Mucosa of rectum (tissue), 2 donors: ENCODE measurements around the gene TMA7B.
A peak's percentile ranks its signal among the peaks of the same experiment; 100 is the strongest.

ENCODE experiments used
- H3K27ac ChIP-seq, 2 donors: one replicate each; pipeline ENCODE4 v1.7.0; 2013; ENCODE audit warnings: inconsistent platforms in 2 of 2, low read depth in 2 of 2, low read length in 2 of 2
- H3K27me3 ChIP-seq, 2 donors: one replicate each; pipeline ENCODE4 v1.7.0; 2013; ENCODE audit warnings: low read length in 2 of 2; ENCODE audit not compliant: control insufficient read depth in 2 of 2, insufficient read depth in 2 of 2
- H3K36me3 ChIP-seq, 2 donors: one replicate each; pipeline ENCODE4 v1.7.0; 2013; ENCODE audit warnings: low read length in 2 of 2; ENCODE audit not compliant: control insufficient read depth in 2 of 2, insufficient read depth in 2 of 2
- H3K4me1 ChIP-seq, 2 donors: one replicate each; pipeline ENCODE4 v1.7.0; 2013; ENCODE audit warnings: low read length in 2 of 2, mild to moderate bottlenecking in 1 of 2; ENCODE audit not compliant: control insufficient read depth in 2 of 2, insufficient read depth in 2 of 2
- H3K4me3 ChIP-seq, 2 donors: one replicate each; pipeline ENCODE4 v1.7.0; 2013; ENCODE audit warnings: low read length in 2 of 2
- H3K9ac ChIP-seq, 2 donors: one replicate each; pipeline ENCODE4 v1.7.0; 2013; ENCODE audit warnings: low read length in 2 of 2, low read depth in 1 of 2, mild to moderate bottlenecking in 1 of 2
- H3K9me3 ChIP-seq, 2 donors: one replicate each; pipeline ENCODE4 v1.7.0; 2013; ENCODE audit warnings: low read length in 2 of 2; ENCODE audit not compliant: control insufficient read depth in 2 of 2
- donor health status: healthy.
- donor health status: Normal muscosa, but diverticular disease.

TMA7B gene

DNA sequence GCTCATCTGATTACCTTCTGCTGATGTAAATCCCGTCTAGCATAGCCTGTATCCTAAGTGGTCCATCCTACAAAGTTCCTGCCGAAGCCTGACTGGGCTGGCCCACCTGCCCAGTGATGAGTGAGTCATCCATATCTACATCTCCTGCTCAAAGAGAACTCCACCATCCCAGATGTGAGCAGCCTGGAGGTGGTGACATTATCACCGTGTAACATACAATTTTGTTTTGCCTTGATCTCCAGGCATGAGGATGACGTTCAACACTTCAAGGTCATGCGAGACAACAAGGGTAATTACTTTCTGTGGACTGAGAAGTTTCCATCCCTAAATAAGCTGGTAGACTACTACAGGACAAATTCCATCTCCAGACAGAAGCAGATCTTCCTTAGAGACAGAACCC lies 5.6 kb downstream of the TMA7B start:
- H3K27me3 ChIP-seq, result peaks cover 0 to 3% of the 10 kb centered on the region in 2 donors
- H3K4me3 ChIP-seq, result no peak overlapping the region

DNA sequence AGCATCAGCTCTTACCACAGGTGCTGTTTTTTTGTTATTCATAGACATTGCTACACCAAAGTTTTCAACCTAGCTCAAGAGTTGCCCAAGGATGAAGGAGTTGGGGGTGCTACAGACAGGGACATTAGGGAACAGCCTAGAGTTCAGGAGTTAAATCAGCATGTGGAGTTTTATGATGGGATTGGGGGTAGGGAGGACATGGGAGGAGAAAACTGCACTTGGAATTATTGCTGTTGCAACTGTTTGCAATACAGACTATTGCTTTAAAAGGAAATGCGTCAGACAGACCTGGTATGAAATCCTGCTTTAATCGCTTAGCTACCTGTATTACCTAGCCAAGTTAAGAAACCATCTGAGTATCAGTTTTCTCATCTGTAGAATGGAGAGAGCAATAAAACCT lies 6.3 kb downstream of the TMA7B start:
- peaks cover 0 to 3% of the 10 kb centered on the region in 2 donors for H3K27me3 ChIP-seq
- peaks cover 8 to 28% of the 10 kb centered on the region in 2 donors for H3K4me1 ChIP-seq
- H3K9me3 ChIP-seq, result no peaks in the 10 kb centered on the region
- peak overlapping the region in 1 of 2 donors; percentile 55 for H3K9ac ChIP-seq
- H3K36me3 ChIP-seq, result peaks cover 0 to 2% of the 10 kb centered on the region in 2 donors
- peak overlapping the region; percentile 18 to 93 for H3K27ac ChIP-seq
- H3K4me3 ChIP-seq, result peak overlapping the region in 1 of 2 donors; percentile 9

More for the DNA sequence above, 5.6 kb downstream of the TMA7B start:
- peaks cover 0 to 2% of the 10 kb centered on the region in 2 donors for H3K36me3 ChIP-seq
- H3K9ac ChIP-seq, result no peak overlapping the region
- peaks cover 8 to 28% of the 10 kb centered on the region in 2 donors for H3K4me1 ChIP-seq
- no peak overlapping the region for H3K27ac ChIP-seq
- no peaks in the 10 kb centered on the region for H3K9me3 ChIP-seq

DNA sequence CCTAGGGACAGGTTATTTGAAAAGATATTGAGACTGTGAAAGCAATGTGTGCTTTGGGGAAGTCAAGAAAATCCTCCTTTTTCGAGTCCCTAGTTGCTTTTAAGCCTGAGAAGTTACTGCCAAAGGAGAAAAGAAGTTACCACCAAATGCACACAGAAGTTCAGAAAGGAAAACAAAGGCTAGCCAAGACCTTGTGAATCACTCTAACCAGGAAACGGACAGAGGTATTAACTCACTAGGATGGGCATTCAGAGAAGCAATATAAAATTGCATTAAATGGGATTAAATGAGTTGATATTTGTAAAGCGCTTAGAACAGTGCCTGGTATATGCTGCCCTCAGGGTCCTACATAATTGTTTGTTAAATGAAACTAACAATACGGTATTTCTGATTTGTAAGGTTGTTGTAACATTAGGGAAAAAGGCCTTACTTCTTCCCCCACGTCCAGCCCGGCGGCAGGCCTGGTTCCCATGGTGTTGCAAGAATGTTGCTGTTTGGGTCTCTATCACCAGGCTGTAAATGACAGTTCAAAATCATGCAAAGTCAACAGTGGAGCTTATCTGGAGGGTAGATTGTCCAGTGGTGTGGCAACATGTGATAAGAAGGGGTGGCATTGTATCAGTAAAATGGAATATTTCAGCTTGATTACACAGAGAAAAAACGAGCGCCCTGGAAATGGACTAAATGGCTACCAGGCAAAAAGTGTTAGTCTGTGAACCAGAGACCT lies 7.1 kb downstream of the TMA7B start:
- peak overlapping the region; percentile 18 to 93 for H3K27ac ChIP-seq
- peaks cover 0 to 5% of the 10 kb centered on the region in 2 donors for H3K27me3 ChIP-seq

DNA sequence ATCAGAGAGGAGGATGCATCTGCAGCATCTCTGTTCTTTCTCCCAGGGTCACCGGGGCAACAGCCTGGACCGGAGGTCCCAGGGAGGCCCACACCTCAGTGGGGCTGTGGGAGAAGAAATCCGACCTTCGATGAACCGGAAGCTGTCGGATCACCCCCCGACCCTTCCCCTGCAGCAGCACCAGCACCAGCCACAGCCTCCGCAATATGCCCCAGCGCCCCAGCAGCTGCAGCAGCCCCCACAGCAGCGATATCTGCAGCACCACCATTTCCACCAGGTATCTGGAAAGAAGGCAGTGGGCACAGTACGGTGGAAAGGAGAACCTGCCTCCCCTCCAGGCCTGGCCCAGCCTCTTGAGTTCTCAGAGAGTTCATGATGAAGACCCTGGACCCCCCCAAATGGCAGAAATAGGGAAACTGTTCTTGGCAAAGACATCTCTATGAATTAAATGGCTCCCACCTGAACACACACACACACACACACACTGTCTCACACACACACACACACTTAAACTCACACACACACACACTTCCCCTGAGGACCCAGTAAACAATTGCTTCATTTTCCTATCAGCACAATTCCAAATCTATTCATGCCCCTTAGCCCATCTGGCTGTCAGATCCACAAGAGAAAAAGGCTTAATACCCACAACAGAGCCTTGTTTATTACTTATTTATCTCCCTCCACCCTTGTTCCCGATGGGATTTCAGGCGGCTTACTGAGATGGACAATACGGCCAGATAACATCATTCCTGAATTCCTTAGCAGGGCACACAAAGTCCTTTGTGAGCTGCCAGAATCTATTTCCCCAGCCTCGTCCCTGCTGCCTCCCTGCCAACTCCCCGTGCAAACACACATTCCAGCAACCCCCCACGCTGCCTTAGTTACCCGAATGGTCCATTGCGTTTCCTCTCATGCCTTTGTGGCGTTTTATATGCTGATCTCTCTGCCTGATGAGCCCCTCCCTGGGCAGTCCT lies 8.1 kb downstream of the TMA7B start:
- Histone ChIP-seq H3K9ac (no peak overlapping the region), H3K4me3 (no peak overlapping the region), H3K27ac (peak overlapping the region; percentile 32 to 93), H3K36me3 (peaks cover 0 to 4% of the 10 kb centered on the region in 2 donors), H3K9me3 (no peaks in the 10 kb centered on the region), H3K4me1 (peaks cover 8 to 28% of the 10 kb centered on the region in 2 donors), H3K27me3 (peaks cover 0 to 8% of the 10 kb centered on the region in 2 donors)

More for the DNA sequence above, 7.1 kb downstream of the TMA7B start:
- H3K4me1 ChIP-seq, result peaks cover 8 to 28% of the 10 kb centered on the region in 2 donors
- peaks cover 0 to 3% of the 10 kb centered on the region in 2 donors for H3K36me3 ChIP-seq
- H3K9ac ChIP-seq, result peak overlapping the region in 1 of 2 donors; percentile 55
- H3K4me3 ChIP-seq, result peak overlapping the region in 1 of 2 donors; percentile 9
- no peaks in the 10 kb centered on the region for H3K9me3 ChIP-seq

DNA sequence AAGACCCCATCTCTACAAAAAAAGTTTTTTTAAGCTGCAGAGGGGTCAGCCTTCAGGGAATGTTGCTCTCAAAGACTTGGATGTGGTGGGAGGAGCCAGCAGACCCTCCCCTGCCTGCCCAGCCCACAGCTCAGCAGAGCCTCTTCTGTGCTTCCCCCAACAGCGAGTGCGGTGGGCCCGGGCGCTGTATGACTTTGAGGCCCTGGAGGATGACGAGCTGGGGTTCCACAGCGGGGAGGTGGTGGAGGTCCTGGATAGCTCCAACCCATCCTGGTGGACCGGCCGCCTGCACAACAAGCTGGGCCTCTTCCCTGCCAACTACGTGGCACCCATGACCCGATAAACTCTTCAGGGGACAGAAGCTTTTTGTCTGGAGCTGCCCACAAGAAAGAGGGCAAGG lies 10.5 kb downstream of the TMA7B start:
- Histone ChIP-seq H3K9ac (no peak overlapping the region), H3K4me3 (no peak overlapping the region), H3K4me1 (peaks cover 8 to 28% of the 10 kb centered on the region in 2 donors), H3K27me3 (peaks cover 0 to 9% of the 10 kb centered on the region in 2 donors), H3K27ac (no peak overlapping the region), H3K36me3 (peaks cover 0 to 2% of the 10 kb centered on the region in 2 donors), H3K9me3 (no peaks in the 10 kb centered on the region)

DNA sequence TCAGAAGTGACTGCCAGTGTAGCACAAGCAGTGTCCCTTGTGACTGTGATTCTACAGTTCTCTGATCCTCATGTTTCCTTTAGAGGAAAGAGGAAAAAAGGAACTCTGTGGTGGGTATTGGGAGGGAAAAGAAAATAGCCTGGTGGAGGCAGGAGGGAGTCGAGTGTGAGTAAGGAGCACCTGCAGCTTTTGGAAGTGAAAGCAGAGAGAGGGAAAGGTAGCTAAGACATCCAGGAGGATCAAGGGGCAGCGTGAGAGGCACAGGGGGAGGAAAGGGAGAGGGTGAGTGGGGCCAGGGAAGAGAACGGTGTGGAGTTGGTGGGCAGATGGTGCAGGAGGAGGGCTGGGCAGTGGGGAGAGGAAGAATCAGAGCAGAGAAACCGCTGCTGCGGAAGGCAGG lies 12.4 kb downstream of the TMA7B start:
- no peak overlapping the region for H3K4me3 ChIP-seq
- H3K27me3 ChIP-seq, result peaks cover 0 to 10% of the 10 kb centered on the region in 2 donors
- no peaks in the 10 kb centered on the region for H3K9me3 ChIP-seq
- H3K36me3 ChIP-seq, result peaks cover 0 to 2% of the 10 kb centered on the region in 2 donors
- peaks cover 0 to 12% of the 10 kb centered on the region in 2 donors for H3K4me1 ChIP-seq
- no peak overlapping the region for H3K27ac ChIP-seq
- H3K9ac ChIP-seq, result no peak overlapping the region

DNA sequence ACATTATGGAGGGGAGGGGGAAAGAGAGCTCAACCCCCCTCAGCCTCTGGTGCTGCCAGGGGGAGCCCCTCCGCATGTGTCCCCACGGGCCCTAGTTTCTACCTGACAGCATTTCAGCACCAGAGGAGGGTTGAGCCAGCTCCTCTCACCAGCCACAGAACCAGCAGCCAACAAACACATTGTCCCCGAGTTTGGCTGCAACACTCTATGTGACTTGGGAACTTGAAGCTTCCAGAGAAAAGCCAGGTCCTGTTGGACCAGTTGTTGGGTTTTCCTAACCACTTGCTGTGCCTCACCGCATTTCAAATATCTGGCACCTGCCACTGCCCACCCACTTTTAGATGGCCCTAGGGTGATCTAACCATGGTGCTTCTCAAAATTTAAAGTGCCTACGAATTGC lies 13.5 kb downstream of the TMA7B start:
- no peak overlapping the region for H3K9ac ChIP-seq
- peaks cover 0 to 4% of the 10 kb centered on the region in 2 donors for H3K4me1 ChIP-seq
- peaks cover 0 to 8% of the 10 kb centered on the region in 2 donors for H3K27me3 ChIP-seq
- H3K9me3 ChIP-seq, result no peaks in the 10 kb centered on the region
- H3K27ac ChIP-seq, result no peak overlapping the region
- H3K36me3 ChIP-seq, result peaks cover 0 to 2% of the 10 kb centered on the region in 2 donors
- H3K4me3 ChIP-seq, result no peak overlapping the region

DNA sequence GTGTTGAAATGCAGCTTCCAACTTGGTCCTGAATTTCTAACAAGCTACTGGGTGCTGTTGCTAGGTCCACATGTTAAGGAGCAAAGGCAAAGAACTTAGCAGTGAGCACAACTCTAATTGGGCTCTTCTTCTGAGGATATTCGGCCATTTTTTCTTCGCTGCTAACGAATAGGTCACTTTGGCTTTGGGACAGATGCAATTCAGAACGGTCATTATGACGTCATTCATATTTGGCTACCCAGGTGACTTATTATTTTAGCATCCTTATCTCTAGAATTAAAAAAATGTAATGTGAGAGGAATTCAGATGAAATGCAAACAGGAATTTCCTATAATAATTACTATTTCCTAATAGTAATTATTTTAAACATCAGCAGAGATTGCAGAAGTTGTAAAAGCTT lies 13.9 kb downstream of the TMA7B start:
- Histone ChIP-seq H3K4me1 (no peaks in the 10 kb centered on the region), H3K27ac (no peak overlapping the region), H3K9ac (no peak overlapping the region), H3K4me3 (no peak overlapping the region), H3K36me3 (peaks cover 0 to 2% of the 10 kb centered on the region in 2 donors), H3K9me3 (no peaks in the 10 kb centered on the region), H3K27me3 (peaks cover 0 to 7% of the 10 kb centered on the region in 2 donors)

DNA sequence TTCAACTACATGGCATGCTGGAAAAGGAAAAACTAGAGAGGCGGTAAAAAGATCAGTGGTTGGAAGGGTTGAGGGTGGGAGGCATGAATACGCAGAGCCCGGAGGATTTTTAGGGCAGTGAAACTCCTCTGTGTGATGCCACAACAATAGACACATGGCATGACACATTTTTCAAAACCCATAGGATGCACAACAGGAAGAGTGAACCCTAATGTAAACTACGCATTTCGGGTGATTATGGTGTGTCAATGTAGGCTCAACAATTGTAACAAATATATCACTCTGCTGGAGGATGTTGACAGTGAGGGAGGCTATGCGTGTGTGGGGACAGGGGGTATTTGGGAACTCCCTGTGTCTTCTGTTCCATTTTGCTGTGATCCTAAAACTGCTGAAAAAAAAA lies 18.9 kb downstream of the TMA7B start:
- Histone ChIP-seq H3K9me3 (no peaks in the 10 kb centered on the region), H3K4me3 (no peak overlapping the region), H3K27me3 (peaks cover 0 to 2% of the 10 kb centered on the region in 2 donors), H3K36me3 (no peaks in the 10 kb centered on the region), H3K27ac (no peak overlapping the region), H3K9ac (no peak overlapping the region), H3K4me1 (no peaks in the 10 kb centered on the region)

DNA sequence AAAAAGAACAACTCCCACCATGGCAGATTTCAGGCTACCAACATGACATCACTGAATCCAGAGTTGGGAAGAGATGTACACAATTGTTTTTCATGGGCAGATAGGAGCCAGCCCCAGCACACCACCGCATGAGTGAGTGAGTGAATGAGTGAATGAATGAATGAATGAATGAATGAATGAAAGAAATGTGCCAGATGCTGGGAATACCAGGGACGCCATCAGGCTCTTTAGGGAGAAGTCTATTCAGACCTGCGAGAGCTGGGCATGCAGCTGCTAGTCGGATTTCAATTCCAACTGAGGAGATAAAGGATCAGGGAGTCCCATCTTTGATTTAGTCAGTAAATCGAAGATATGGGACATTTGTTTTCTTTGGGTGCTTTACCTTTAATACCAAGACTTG lies 19.3 kb downstream of the TMA7B start:
- no peak overlapping the region for H3K27ac ChIP-seq
- no peaks in the 10 kb centered on the region for H3K9me3 ChIP-seq
- H3K4me3 ChIP-seq, result no peak overlapping the region
- H3K27me3 ChIP-seq, result peaks cover 0 to 2% of the 10 kb centered on the region in 2 donors
- no peak overlapping the region for H3K9ac ChIP-seq
- H3K4me1 ChIP-seq, result no peaks in the 10 kb centered on the region
- H3K36me3 ChIP-seq, result no peaks in the 10 kb centered on the region
